Thoracic aorta (tissue), 2 donors: Measurements from ENCODE around the gene NUFIP1. TPM values are rescaled to one million over a fixed set of nuclear protein-coding genes. Genes with fewer than 3 reads are reported as not detected.
"Not testable (repeated sequence)": the region's sequence is repeated elsewhere in the genome, so short reads cannot be mapped to it uniquely, and the experiment has no call there.

Experiments
- ATAC-seq: fragments of 150-250 bp; one replicate; pipeline ENCODE4 v1.8.0; 2017; ENCODE audit warnings: low read depth; ENCODE audit not compliant: insufficient number of reproducible peaks, low FRiP score
- DNase-seq: peaks from one replicate; pipeline ENCODE4 v3.0.0-alpha.2; 2020; ENCODE audit warnings: low spot score
- H3K27ac ChIP-seq, 2 donors: fragments of 200-600 bp; sonication (generic); 1 replicate in 1 of 2; 2 replicates in 1 of 2; pipeline ENCODE4 v1.5.1; 2016; ENCODE audit warnings: mild to moderate bottlenecking in 2 of 2, moderate library complexity in 2 of 2
- H3K27me3 ChIP-seq: fragments of 200-600 bp; sonication (generic); replicated peaks from 2 replicates; pipeline ENCODE4 v1.6.0; 2016; ENCODE audit warnings: mild to moderate bottlenecking; ENCODE audit not compliant: insufficient read depth
- H3K36me3 ChIP-seq: fragments of 200-600 bp; sonication (generic); one replicate; pipeline ENCODE4 v1.5.1; 2016
- H3K4me1 ChIP-seq, 2 donors: fragments of 200-600 bp; sonication (generic); 1 replicate in 1 of 2; 2 replicates in 1 of 2; pipeline versions ENCODE4 v1.5.1 to v1.6.0; 2016; ENCODE audit warnings: low read depth in 2 of 2, mild to moderate bottlenecking in 1 of 2; ENCODE audit not compliant: control insufficient read depth in 1 of 2
- H3K4me3 ChIP-seq: fragments of 200-600 bp; sonication (generic); 2 replicates; pipeline ENCODE4 v1.5.1; 2016; ENCODE audit warnings: mild to moderate bottlenecking
- H3K9me3 ChIP-seq: fragments of 200-600 bp; sonication (generic); 2 replicates; pipeline ENCODE4 v1.5.1; 2016
- total RNA-seq, 2 donors: library from RNA; depleted of rRNA; stranded (reverse); fragments of >200 nt; gene quantifications; one replicate each; pipeline versions ENCODE4 v1.1.0 to v1.2.3, GENCODE V29; 2016
- TF ChIP-seq, protein P1 (sequence below): fragments of 200-600 bp; sonication (generic); IDR thresholded peaks from one replicate; pipeline ENCODE4 v1.5.1; 2019; ENCODE audit warnings: antibody characterized with exemption

NUFIP1 gene
- total RNA-seq, 2 donors from 2014 or later, result 0.54 to 4.5 TPM

DNA sequence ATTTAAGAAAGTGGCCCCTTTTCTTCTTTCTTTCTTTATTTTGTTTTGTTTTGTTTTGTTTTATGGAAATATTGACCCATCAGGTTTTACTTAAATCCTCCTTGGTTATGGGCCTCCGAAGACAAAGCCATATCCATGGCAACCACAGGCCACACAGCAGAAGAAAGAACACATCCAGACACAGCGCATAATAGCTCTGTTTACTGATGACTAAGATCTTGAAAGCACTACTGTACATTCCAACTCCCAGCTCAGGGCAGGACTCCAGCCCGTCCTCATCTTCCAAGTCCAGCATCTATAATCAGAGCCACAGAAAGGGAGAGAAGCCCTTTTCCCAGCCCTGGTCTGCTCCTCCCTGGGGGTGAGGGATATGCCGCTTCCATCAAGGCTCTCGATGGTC, 84.3 kb downstream of the NUFIP1 start:
- Histone ChIP-seq H3K9me3 (no peaks in the 10 kb centered on the region), H3K36me3 (no peaks in the 10 kb centered on the region), H3K27me3 (no peaks in the 10 kb centered on the region), H3K4me3 (no peak overlapping the region), H3K4me1 (peaks cover 35 to 51% of the 10 kb centered on the region in 2 donors), H3K27ac (peak overlapping the region; percentile 16 to 73)
- ATAC-seq (peak; percentile 72), DNase-seq (peak; percentile 16)
- TF ChIP-seq, protein P1, sequence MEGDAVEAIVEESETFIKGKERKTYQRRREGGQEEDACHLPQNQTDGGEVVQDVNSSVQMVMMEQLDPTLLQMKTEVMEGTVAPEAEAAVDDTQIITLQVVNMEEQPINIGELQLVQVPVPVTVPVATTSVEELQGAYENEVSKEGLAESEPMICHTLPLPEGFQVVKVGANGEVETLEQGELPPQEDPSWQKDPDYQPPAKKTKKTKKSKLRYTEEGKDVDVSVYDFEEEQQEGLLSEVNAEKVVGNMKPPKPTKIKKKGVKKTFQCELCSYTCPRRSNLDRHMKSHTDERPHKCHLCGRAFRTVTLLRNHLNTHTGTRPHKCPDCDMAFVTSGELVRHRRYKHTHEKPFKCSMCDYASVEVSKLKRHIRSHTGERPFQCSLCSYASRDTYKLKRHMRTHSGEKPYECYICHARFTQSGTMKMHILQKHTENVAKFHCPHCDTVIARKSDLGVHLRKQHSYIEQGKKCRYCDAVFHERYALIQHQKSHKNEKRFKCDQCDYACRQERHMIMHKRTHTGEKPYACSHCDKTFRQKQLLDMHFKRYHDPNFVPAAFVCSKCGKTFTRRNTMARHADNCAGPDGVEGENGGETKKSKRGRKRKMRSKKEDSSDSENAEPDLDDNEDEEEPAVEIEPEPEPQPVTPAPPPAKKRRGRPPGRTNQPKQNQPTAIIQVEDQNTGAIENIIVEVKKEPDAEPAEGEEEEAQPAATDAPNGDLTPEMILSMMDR, result no peak

DNA sequence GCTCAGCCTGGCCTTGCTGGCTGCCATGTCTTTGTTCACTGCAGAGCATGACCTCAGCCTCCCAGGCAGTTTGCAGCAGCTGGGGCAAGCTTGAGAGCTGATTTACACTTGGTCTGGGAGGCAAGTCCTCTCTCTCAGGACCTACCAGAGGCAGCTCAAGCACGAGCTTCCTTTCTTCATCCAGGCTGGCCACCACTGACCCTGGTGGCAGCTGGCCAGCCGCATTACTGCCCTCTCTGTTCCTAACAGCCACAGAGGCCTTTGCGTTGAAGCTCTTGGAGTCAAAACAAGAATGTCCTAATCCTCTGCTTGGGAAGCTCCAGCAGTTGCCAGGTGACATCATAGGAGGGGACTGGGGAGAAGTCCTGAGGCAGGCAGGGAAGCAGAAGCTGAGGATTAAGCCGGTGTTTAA, 85.7 kb downstream of the NUFIP1 start:
- H3K27me3 ChIP-seq, result no peaks in the 10 kb centered on the region
- ATAC-seq, result peak; percentile 64
- TF ChIP-seq, protein P1, result no peak
- no peaks in the 10 kb centered on the region for H3K36me3 ChIP-seq
- H3K9me3 ChIP-seq, result no peaks in the 10 kb centered on the region
- no peak overlapping the region for H3K4me3 ChIP-seq
- peak overlapping the region; percentile 50 to 73 for H3K27ac ChIP-seq
- peaks cover 35 to 51% of the 10 kb centered on the region in 2 donors for H3K4me1 ChIP-seq
- DNase-seq, result peak; percentile 22

DNA sequence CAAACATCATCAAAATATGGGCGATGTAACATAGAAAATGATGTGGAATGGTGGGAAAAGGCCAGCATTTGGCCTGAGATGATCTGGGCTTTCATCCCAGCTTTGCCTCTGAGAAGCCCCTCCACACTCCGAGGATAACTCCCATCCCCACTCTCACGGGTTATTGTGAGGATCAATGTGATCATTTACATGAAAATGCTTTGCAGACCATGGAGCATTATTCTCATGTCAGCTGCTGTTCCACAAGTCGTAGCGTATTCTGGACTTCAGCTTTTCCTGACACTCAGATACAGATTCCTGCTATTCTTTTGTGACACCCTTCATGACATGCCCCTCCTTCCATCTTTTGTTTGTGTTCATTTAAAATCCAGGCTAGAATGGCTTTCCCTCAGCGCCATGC, 86.5 kb downstream of the NUFIP1 start:
- Histone ChIP-seq H3K9me3 (no peaks in the 10 kb centered on the region), H3K4me1 (peaks cover 35 to 50% of the 10 kb centered on the region in 2 donors), H3K36me3 (no peaks in the 10 kb centered on the region), H3K27me3 (no peaks in the 10 kb centered on the region), H3K27ac (peak overlapping the region; percentile 50 to 73), H3K4me3 (no peak overlapping the region)
- TF ChIP-seq, protein P1, result no peak
- no peak for ATAC-seq
- no peak for DNase-seq

DNA sequence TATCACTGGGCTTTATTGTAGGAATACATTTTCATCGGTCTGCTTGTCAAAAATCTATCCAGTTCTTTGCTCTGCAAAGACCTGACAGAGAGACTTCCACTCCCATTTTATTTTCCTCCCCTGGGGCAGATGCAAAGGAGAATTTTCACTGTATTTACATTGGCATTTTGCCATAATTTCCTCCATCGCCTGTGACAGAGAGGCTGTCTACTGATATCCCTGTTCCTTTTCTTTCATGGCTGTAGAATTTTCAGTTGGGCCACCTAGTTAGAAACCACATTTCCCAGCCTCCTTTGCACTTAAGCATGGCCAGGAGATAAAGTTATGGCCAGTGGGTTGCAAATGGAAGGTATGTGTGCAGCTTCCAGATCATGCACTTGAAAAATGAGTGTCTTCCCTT, 89.3 kb downstream of the NUFIP1 start:
- ATAC-seq (no peak), DNase-seq (no peak)
- TF ChIP-seq, protein P1, result no peak

DNA sequence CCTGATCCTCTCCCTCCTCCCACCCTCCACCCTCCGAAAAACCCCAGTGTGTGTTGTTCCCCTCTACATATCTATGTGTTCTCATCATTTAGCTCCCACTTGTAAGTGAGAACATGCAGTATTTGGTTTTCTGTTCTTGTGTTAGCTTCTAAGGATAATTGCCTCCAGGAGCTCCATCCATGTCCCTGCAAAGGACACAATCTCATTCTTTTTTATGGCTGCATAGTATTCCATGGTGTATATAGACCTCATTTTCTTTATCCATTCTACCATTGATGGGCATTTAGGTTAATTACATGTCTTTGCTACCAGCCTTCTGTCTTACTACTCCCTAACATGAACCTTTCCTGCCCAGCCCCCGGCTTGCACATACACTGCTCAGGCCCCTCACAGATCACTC, 91.0 kb downstream of the NUFIP1 start:
- not testable (repeated sequence) for H3K9me3 ChIP-seq, DNase-seq, H3K4me3 ChIP-seq, H3K27ac ChIP-seq, H3K4me1 ChIP-seq, H3K27me3 ChIP-seq, ATAC-seq, H3K36me3 ChIP-seq

More for the DNA sequence above, 89.3 kb downstream of the NUFIP1 start:
- Histone ChIP-seq H3K27me3 (no peaks in the 10 kb centered on the region), H3K4me3 (no peak overlapping the region), H3K9me3 (no peaks in the 10 kb centered on the region), H3K4me1 (peaks cover 15 to 23% of the 10 kb centered on the region in 2 donors), H3K36me3 (no peaks in the 10 kb centered on the region), H3K27ac (no peak overlapping the region)

DNA sequence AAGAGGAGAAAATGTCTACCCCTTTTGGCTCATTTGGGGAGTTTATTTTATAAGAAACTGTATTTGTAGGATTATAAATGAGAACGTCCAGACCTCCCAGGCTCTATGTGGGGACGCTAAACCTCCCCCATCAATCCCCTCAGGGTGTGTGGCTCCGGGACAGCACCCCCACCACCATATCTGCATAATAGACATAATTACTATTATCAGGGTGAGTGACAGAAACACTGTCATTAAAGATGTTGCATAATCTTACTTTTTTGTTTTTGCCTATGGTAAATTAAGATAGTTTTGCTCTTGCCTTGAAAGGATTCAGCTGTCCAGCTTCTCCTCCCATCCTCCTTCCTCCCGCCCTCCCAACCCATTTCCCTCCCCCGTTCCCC, 93.3 kb downstream of the NUFIP1 start:
- no peak overlapping the region for H3K4me3 ChIP-seq
- TF ChIP-seq, protein P1, result no peak
- ATAC-seq, result no peak
- no peaks in the 10 kb centered on the region for H3K4me1 ChIP-seq
- no peaks in the 10 kb centered on the region for H3K9me3 ChIP-seq
- H3K27ac ChIP-seq, result no peak overlapping the region
- no peaks in the 10 kb centered on the region for H3K36me3 ChIP-seq
- no peak for DNase-seq
- no peaks in the 10 kb centered on the region for H3K27me3 ChIP-seq
